WERI-Rb-1 (cell line): Measurements from ENCODE around the gene NELL2.
"Not testable (repeated sequence)": the region's sequence is repeated elsewhere in the genome, so short reads cannot be mapped to it uniquely, and the experiment has no call there.

Experiments
- DNase-seq: peaks from one replicate; pipeline ENCODE4 v3.0.0-alpha.2; 2020
- H3K27ac ChIP-seq: fragments of 250-450 bp; sonication (Bioruptor Pico); 2 replicates; pipeline ENCODE4 v1.5.1; 2020; ENCODE audit warnings: mild to moderate bottlenecking, moderate library complexity
- H3K27me3 ChIP-seq: fragments of 250-450 bp; sonication (Bioruptor Pico); 2 replicates; pipeline ENCODE4 v1.5.1; 2021; ENCODE audit warnings: mild to moderate bottlenecking, low read depth, moderate library complexity; ENCODE audit not compliant: insufficient read depth, severe bottlenecking
- H3K36me3 ChIP-seq: fragments of 250-450 bp; sonication (Bioruptor Pico); 2 replicates; pipeline ENCODE4 v1.5.1; 2020; ENCODE audit warnings: mild to moderate bottlenecking, moderate library complexity
- H3K4me3 ChIP-seq: 2 replicates; pipeline ENCODE4 v1.5.1; 2011; ENCODE audit warnings: low read depth, mild to moderate bottlenecking, control low read depth, low read length
- H3K9me3 ChIP-seq: fragments of 250-450 bp; sonication (Bioruptor Pico); 2 replicates; pipeline ENCODE4 v1.5.1; 2021; ENCODE audit warnings: mild to moderate bottlenecking, moderate library complexity; ENCODE audit not compliant: severe bottlenecking
- TF ChIP-seq, protein P1 (sequence below): IDR thresholded peaks from 2 replicates; pipeline ENCODE4 v1.5.1; 2011; ENCODE audit warnings: low read depth, mild to moderate bottlenecking, control low read depth, inconsistent platforms, low read length

Gene NELL2

GRCh38 chr12:44697511-44697910 lies 178.6 kb downstream of the NELL2 start:
- no peaks in the 10 kb centered on the region for H3K27me3 ChIP-seq
- no peak for DNase-seq
- no peak overlapping the region for H3K27ac ChIP-seq
- TF ChIP-seq, protein P1, sequence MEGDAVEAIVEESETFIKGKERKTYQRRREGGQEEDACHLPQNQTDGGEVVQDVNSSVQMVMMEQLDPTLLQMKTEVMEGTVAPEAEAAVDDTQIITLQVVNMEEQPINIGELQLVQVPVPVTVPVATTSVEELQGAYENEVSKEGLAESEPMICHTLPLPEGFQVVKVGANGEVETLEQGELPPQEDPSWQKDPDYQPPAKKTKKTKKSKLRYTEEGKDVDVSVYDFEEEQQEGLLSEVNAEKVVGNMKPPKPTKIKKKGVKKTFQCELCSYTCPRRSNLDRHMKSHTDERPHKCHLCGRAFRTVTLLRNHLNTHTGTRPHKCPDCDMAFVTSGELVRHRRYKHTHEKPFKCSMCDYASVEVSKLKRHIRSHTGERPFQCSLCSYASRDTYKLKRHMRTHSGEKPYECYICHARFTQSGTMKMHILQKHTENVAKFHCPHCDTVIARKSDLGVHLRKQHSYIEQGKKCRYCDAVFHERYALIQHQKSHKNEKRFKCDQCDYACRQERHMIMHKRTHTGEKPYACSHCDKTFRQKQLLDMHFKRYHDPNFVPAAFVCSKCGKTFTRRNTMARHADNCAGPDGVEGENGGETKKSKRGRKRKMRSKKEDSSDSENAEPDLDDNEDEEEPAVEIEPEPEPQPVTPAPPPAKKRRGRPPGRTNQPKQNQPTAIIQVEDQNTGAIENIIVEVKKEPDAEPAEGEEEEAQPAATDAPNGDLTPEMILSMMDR, result no peak
- H3K4me3 ChIP-seq, result no peak overlapping the region
- H3K9me3 ChIP-seq, result no peaks in the 10 kb centered on the region
- peaks cover 5% of the 10 kb centered on the region; the same call in 1 of the 2 replicates for H3K36me3 ChIP-seq

DNA sequence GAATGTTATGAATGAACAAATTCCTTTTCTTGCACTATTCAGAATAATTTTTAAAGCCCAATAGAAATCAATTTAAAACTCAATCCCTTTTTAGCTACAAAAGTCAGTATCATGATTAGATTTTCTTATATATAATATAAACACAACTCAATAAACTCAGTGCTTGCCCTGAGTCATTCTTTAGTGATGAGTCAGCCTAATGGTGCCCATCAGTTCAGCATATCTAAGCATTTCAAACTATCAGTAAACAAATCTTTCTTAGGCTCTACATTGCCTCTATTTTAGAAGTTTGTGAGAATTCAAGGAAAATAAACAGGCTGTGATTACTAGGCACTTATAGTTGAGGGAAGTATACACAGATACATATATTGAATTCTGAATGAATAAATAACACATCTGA lies 179.6 kb downstream of the NELL2 start:
- no peak for DNase-seq
- Histone ChIP-seq H3K27ac (no peak overlapping the region), H3K4me3 (no peak overlapping the region), H3K27me3 (no peaks in the 10 kb centered on the region), H3K9me3 (no peaks in the 10 kb centered on the region), H3K36me3 (peaks cover 5% of the 10 kb centered on the region; the same call in 1 of the 2 replicates)
- TF ChIP-seq, protein P1, result no peak

DNA sequence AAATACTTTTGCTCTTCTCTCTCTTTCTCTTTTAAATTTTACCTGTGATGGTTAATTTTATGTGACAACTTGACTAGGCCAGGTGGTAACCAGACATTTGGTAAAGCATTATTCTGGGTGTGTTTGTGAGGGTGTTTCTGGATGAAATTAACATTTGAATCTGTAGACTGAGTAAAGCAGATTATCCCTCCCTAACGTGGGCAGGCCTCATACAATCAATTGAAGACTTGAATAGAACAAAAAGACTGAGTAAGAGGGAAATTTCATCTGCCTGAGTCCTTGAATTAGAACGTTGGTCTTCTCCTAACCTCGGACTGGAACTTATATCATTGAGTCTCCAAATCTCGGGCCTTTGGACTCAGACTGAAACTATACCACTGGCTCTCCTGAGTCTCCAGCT lies 182.1 kb downstream of the NELL2 start:
- DNase-seq, result no peak
- no peaks in the 10 kb centered on the region for H3K9me3 ChIP-seq
- no peak overlapping the region for H3K4me3 ChIP-seq
- no peaks in the 10 kb centered on the region for H3K27me3 ChIP-seq
- H3K36me3 ChIP-seq, result peaks cover 5% of the 10 kb centered on the region; the same call in 1 of the 2 replicates
- no peak overlapping the region for H3K27ac ChIP-seq
- TF ChIP-seq, protein P1, result no peak

DNA sequence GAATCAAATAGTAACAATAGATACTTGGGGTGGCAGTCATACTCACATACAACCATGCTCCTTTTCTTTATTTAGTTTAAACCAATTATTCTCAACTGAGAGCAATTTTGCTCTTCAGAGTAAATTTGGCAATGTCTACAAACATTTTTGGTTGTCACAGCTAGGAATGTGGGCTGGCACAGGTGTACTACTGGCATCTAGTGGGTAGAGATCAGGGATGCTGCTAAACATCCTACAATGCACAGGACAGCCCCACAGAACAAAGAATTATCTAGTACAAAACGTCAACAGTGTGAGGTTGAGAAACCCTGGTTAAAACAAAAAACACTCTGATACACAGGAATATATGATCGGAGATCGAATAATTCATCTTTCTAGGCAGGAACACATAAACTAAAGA lies 186.5 kb downstream of the NELL2 start:
- no peak for DNase-seq
- Histone ChIP-seq H3K27me3 (no peaks in the 10 kb centered on the region), H3K36me3 (no peaks in the 10 kb centered on the region), H3K4me3 (no peak overlapping the region), H3K27ac (no peak overlapping the region), H3K9me3 (no peaks in the 10 kb centered on the region)
- TF ChIP-seq, protein P1, result no peak

DNA sequence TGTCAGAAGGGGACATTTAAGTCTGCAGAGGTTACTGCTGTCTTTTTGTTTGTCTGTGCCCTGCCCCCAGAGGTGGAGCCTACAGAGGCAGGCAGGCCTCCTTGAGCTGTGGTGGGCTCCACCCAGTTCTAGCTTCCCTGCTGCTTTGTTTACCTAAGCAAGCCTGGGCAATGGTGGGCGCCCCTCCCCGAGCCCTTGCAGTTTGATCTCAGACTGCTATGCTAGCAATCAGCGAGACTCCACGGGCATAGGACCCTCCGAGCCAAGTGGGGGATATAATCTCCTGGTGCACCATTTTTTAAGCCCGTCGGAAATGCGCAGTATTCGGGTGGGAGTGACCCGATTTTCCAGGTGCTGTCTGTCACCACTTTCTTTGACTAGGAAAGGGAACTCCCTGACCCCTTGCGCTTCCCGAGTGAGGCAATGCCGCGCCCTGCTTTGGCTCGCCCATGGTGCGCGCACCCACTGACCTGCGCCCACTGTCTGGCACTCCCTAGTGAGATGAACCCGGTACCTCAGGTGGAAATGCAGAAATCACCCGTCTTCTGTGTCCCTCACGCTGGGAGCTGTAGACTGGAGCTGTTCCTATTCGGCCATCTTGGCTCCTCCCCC lies 189.2 kb downstream of the NELL2 start:
- not testable (repeated sequence) for H3K9me3 ChIP-seq, H3K36me3 ChIP-seq, DNase-seq, H3K27me3 ChIP-seq, H3K4me3 ChIP-seq, H3K27ac ChIP-seq

DNA sequence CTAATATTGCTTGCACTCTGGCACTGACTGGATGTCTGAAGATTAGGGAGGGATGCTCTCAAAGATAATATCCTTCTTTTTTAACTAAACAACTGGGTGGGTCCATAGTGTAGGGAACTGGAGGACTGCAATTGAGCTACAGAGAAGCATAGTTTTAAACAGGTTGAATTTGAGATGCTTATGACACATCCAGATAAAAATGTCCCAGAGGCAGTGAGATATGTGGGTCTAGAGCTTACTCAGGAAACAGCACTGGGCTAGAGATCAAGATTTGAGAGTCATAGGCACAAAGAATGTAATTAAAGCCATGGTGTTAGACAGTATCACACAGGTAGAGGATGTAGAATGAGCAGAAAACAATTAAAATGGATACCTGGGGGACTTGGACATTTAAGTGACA lies 198.4 kb downstream of the NELL2 start:
- Histone ChIP-seq H3K9me3 (no peaks in the 10 kb centered on the region), H3K36me3 (no peaks in the 10 kb centered on the region), H3K27ac (no peak overlapping the region), H3K4me3 (no peak overlapping the region), H3K27me3 (no peaks in the 10 kb centered on the region)
- TF ChIP-seq, protein P1, result no peak
- DNase-seq, result no peak
